Measurements from ENCODE around the gene HNRNPA1. TPM values are rescaled to one million over a fixed set of nuclear protein-coding genes. Genes with fewer than 3 reads are reported as not detected.

HNRNPA1 gene
- total and polyA plus RNA-seq, 9 of the 15 experiments (the other 6 are each of a cell fraction or from before 2014, with no cell fraction given), result 1,166 to 2,703 (median 1,815) TPM

GRCh38 chr12:54300732-54301427 is 20.4 kb downstream of the HNRNPA1 start, which contains the start of gene NFE2 (continued):
- TF ChIP-seq TRIM25 (IDR thresholded peaks at IDR 0.05; ENCODE audit: borderline replicate concordance) (no peak), CC2D1A (IDR thresholded peaks at IDR 0.05) (no peak), BACH1 (tag; IDR thresholded peaks at IDR 0.05) (no peak), PHB (CRISPR knock-in tag; IDR thresholded peaks at IDR 0.05) (no peak), DLX4 (CRISPR knock-in tag; IDR thresholded peaks at IDR 0.05) (no peak), ZC3H8 (IDR thresholded peaks at IDR 0.05) (no peak), SUPT5H (IDR thresholded peaks at IDR 0.05) (peak; percentile 92), HOXB6 (CRISPR knock-in tag; IDR thresholded peaks at IDR 0.05; ENCODE audit: borderline replicate concordance) (no peak), ZNF324 (CRISPR knock-in tag; IDR thresholded peaks at IDR 0.05) (no peak), HMG20A (CRISPR knock-in tag; conservative IDR thresholded peaks at IDR 0.05) (no peak), ZNF143 (CRISPR knock-in tag; IDR thresholded peaks at IDR 0.05) (no peak), RBM39 (optimal IDR thresholded peaks at IDR 0.05; ENCODE audit: low read depth, low read length) (no peak), ZNF764 (CRISPR knock-in tag; IDR thresholded peaks at IDR 0.05; ENCODE audit: low read depth) (no peak), KAT7 (CRISPR knock-in tag; IDR thresholded peaks at IDR 0.05; ENCODE audit: borderline replicate concordance) (peak; percentile 76; the same call in 1 of the 2 replicates), NELFE (IDR thresholded peaks at IDR 0.05; ENCODE audit: insufficient read depth, insufficient read length) (no peak), BRF1 (IDR thresholded peaks at IDR 0.05; ENCODE audit: borderline replicate concordance, extremely low read depth, insufficient read length) (no peak), MEF2A (IDR thresholded peaks at IDR 0.05; ENCODE audit: control insufficient read depth, low read depth, low read length) (no peak), NFE2L1 (tag; IDR thresholded peaks at IDR 0.05; ENCODE audit: borderline replicate concordance, low read depth) (no peak), STAG1 (CRISPR knock-in tag; IDR thresholded peaks at IDR 0.05; ENCODE audit: borderline replicate concordance) (no peak), SIRT6 (IDR thresholded peaks at IDR 0.05; ENCODE audit: low read depth, low read length) (no peak), CREB1 (IDR thresholded peaks at IDR 0.05) (no peak), CREB1 (CRISPR knock-in tag; IDR thresholded peaks at IDR 0.05) (no peak), NR0B1 (IDR thresholded peaks at IDR 0.05; ENCODE audit: partially characterized antibody) (no peak), ARNT (IDR thresholded peaks at IDR 0.05) (0 out of 4 replicates have a peak, but pooled peaks of 1 of the 2 experiments have one; percentile 32), PCBP1 (IDR thresholded peaks at IDR 0.05; ENCODE audit: low read depth, low read length, poor library complexity, severe bottlenecking) (peak; percentile 31), ZBTB2 (IDR thresholded peaks at IDR 0.05) (peak; percentile 77)

Data from K562 (cell line).